MM.1S (cell line): ENCODE data around the gene HINFP.

Source experiments
- DNase-seq: peaks from one replicate; pipeline ENCODE4 v3.0.0-alpha.2; 2015
- H2AFZ ChIP-seq: fragments of 300-600 bp; sonication (generic); 2 replicates; pipeline ENCODE4 v1.6.0; 2016; ENCODE audit warnings: antibody characterized with exemption, low read length
- H3F3A ChIP-seq: fragments of 300-600 bp; sonication (generic); 2 replicates; pipeline ENCODE4 v1.6.1; 2016; ENCODE audit warnings: mild to moderate bottlenecking, antibody characterized with exemption, low read length, moderate library complexity, mixed read lengths; ENCODE audit not compliant: insufficient read depth
- H3K27ac ChIP-seq: fragments of 300-600 bp; sonication (generic); 2 replicates; pipeline ENCODE4 v1.5.1; 2016; ENCODE audit warnings: mild to moderate bottlenecking, low read length
- H3K27me3 ChIP-seq: fragments of 300-600 bp; sonication (generic); replicated peaks from 2 replicates; pipeline ENCODE4 v1.6.0; 2016; ENCODE audit warnings: low read length; ENCODE audit not compliant: insufficient read depth
- H3K36me3 ChIP-seq: fragments of 300-600 bp; sonication (generic); replicated peaks from 2 replicates; pipeline ENCODE4 v1.6.1; 2016; ENCODE audit warnings: mild to moderate bottlenecking, low read length, mixed read lengths; ENCODE audit not compliant: insufficient read depth
- H3K4me1 ChIP-seq: fragments of 300-600 bp; sonication (generic); 2 replicates; pipeline ENCODE4 v1.6.1; 2016; ENCODE audit warnings: low read length, mixed read lengths
- H3K4me2 ChIP-seq: fragments of 300-600 bp; sonication (generic); 2 replicates; pipeline ENCODE4 v1.6.0; 2016; ENCODE audit warnings: low read depth, low read length
- H3K4me3 ChIP-seq: fragments of 300-600 bp; sonication (generic); 2 replicates; pipeline ENCODE4 v1.5.1; 2016; ENCODE audit warnings: low read length, mixed read lengths
- H3K79me2 ChIP-seq: fragments of 300-600 bp; sonication (generic); 2 replicates; pipeline ENCODE4 v1.6.1; 2016; ENCODE audit warnings: mixed run types, low read length, mixed read lengths
- H3K9ac ChIP-seq: fragments of 300-600 bp; sonication (generic); 2 replicates; pipeline ENCODE4 v1.6.1; 2016; ENCODE audit warnings: low read length, mixed read lengths
- H3K9me2 ChIP-seq: fragments of 300-600 bp; sonication (generic); replicated peaks from 2 replicates; pipeline ENCODE4 v1.6.1; 2016; ENCODE audit warnings: mild to moderate bottlenecking, low read length, mixed read lengths; ENCODE audit not compliant: insufficient read depth
- H3K9me3 ChIP-seq: fragments of 300-600 bp; sonication (generic); replicated peaks from 2 replicates; pipeline ENCODE4 v1.6.1; 2016; ENCODE audit warnings: mild to moderate bottlenecking, low read length, mixed read lengths; ENCODE audit not compliant: insufficient read depth
- H4K20me1 ChIP-seq: fragments of 300-600 bp; sonication (generic); 2 replicates; pipeline ENCODE4 v1.6.1; 2016; ENCODE audit warnings: mild to moderate bottlenecking, low read length, moderate library complexity, mixed read lengths; ENCODE audit not compliant: insufficient read depth
- EZH2 ChIP-seq: fragments of 300-600 bp; sonication (generic); optimal IDR thresholded peaks from 2 replicates; pipeline ENCODE3; 2017; ENCODE audit warnings: low read depth, mild to moderate bottlenecking, antibody characterized with exemption, low read length, mixed read lengths
- EZH2phosphoT487 ChIP-seq: fragments of 300-600 bp; sonication (generic); IDR thresholded peaks from 2 replicates; pipeline ENCODE4 v1.6.1; 2018; ENCODE audit warnings: antibody characterized with exemption, low read length
- TF ChIP-seq, protein P1 (sequence below): fragments of 300-600 bp; sonication (generic); IDR thresholded peaks from 2 replicates; pipeline ENCODE4 v1.5.1; 2016; ENCODE audit warnings: antibody characterized with exemption, low read length, mixed read lengths

The HINFP gene

DNA sequence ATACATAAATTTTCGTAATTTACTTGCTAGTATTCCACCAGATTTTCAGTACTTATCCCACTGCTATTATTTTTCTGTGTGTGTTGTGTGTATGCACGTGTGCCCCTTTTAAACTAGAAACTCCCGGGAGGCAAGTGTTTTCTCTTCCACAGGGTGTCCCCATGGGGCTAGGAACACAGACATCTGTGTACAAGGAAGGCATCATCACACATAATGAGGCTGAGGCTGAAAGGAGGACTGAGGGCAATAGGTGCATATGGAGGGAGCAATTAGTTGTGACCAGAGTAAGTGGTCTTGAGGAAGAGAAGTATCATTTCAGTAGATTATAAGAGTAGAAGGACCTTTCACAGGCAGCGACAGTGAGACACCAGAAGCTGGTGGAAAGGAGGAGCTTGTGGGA, 17.6 kb upstream of the HINFP start:
- Histone ChIP-seq H3K27ac (no peak overlapping the region), H3K36me3 (no peaks in the 10 kb centered on the region)

DNA sequence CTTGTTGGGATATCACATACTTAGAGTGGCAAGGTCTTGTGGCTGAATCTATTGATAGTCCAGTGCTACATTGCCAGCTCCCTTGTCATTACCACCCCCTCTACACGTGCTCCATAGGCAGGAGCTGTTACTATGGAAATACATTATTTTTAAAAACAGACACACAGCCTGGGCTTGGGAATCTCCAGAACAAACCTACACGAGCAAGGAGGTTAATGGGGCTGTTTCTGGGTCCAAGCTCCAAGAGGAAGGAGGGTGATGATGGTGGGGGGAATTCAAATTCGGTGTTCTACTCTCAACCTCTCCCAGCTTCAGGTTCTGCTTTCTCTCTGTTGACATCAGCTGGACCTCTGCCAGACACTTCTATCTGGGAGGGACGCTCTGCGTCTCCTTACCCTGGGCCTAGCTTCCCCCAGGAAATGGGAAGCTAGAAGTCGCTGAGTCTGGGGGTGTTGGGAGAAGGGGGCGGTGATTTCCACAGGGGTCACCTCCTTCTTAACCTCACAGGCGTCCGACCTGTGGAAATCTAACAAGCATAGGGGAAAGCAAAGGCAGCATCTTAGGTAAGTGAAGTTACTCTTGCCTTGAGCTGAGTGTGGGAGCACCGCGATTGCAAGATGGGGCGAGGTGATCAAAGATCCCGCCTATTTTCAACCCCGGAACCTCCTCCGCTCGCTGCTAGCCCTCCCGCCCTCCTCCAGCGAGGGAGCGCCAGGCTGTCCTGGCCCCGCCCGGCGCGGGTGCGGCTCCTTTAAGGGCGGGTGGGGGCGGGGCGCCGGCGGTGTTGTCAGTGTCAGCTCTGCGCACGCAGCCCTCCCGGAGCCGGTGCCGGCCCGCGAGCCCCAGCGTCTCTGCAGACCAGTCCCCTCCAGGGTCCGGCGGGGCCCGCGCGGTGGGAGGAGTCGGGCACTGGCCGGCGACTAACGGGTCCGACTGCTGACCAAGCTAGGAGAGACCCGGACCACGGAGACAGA, 14.5 kb upstream of the HINFP start, which contains the start of gene C2CD2L:
Gene C2CD2L (plus strand): TSS at position 781 of the 974 bp plus-strand sequence. CDS start 398 bp downstream, outside the sequence.
- peak; percentile 94 for DNase-seq
- Histone ChIP-seq H3K79me2 (peaks cover 53% of the 10 kb centered on the region), H2AFZ (peak within 1 kb of the TSS; percentile 90), H4K20me1 (no peaks in the 10 kb centered on the region), H3K4me1 (peaks cover 33% of the 10 kb centered on the region), H3K27me3 (no peaks in the 10 kb centered on the region), H3K9ac (peak within 1 kb of the TSS; percentile 89), H3K4me2 (peak within 1 kb of the TSS; percentile 98), H3K36me3 (0 out of 2 replicates have a peak, but pooled peaks cover 5% of the 10 kb centered on the region), H3F3A (peaks cover 32% of the 10 kb centered on the region), H3K27ac (peak within 1 kb of the TSS; percentile 75; the same call in 1 of the 2 replicates), H3K4me3 (peak within 1 kb of the TSS; percentile 84), H3K9me2 (no peaks in the 10 kb centered on the region), H3K9me3 (no peaks in the 10 kb centered on the region)
- TF ChIP-seq EZH2 = no peak
- no peak for TF ChIP-seq EZH2phosphoT487
- TF ChIP-seq, protein P1, sequence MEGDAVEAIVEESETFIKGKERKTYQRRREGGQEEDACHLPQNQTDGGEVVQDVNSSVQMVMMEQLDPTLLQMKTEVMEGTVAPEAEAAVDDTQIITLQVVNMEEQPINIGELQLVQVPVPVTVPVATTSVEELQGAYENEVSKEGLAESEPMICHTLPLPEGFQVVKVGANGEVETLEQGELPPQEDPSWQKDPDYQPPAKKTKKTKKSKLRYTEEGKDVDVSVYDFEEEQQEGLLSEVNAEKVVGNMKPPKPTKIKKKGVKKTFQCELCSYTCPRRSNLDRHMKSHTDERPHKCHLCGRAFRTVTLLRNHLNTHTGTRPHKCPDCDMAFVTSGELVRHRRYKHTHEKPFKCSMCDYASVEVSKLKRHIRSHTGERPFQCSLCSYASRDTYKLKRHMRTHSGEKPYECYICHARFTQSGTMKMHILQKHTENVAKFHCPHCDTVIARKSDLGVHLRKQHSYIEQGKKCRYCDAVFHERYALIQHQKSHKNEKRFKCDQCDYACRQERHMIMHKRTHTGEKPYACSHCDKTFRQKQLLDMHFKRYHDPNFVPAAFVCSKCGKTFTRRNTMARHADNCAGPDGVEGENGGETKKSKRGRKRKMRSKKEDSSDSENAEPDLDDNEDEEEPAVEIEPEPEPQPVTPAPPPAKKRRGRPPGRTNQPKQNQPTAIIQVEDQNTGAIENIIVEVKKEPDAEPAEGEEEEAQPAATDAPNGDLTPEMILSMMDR = no peak

More for the DNA sequence above, 17.6 kb upstream of the HINFP start:
- H3F3A ChIP-seq = peaks cover 32% of the 10 kb centered on the region
- TF ChIP-seq EZH2 (no peak), EZH2phosphoT487 (no peak)
- TF ChIP-seq, protein P1 = no peak
- H3K9me3 ChIP-seq = no peaks in the 10 kb centered on the region
- no peak for DNase-seq
- no peak overlapping the region for H3K4me3 ChIP-seq
- no peaks in the 10 kb centered on the region for H3K27me3 ChIP-seq
- H3K9me2 ChIP-seq = no peaks in the 10 kb centered on the region
- H4K20me1 ChIP-seq = no peaks in the 10 kb centered on the region
- H3K4me1 ChIP-seq = peaks cover 32% of the 10 kb centered on the region
- peaks cover 51% of the 10 kb centered on the region for H3K79me2 ChIP-seq
- no peak overlapping the region for H2AFZ ChIP-seq
- H3K9ac ChIP-seq = no peak overlapping the region
- no peak overlapping the region for H3K4me2 ChIP-seq

DNA sequence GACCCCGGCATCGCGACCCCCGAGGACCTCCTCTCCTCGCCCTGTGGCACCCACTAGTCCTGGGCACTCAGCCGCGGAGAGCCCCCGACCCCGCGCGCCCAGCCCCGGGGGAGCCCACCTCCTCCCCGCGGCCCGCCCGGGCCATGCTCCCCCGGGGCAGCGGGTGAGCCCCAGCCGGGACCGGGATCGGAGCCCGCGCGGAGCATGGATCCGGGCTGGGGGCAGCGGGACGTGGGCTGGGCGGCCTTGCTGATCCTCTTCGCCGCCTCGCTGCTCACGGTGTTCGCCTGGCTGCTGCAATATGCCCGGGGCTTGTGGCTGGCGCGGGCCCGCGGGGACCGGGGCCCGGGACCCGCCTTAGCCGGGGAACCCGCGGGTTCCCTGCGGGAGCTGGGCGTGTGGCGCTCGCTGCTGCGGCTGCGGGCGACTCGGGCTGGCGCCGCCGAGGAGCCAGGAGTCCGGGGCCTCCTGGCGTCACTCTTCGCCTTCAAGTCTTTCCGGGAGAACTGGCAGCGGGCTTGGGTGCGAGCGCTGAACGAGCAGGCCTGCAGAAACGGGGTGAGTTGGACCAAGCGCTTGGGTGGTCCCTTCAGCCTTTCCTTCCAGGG, 13.7 kb upstream of the HINFP start:
- no peak for DNase-seq
- no peaks in the 10 kb centered on the region for H3K9me3 ChIP-seq
- H4K20me1 ChIP-seq = no peaks in the 10 kb centered on the region
- peaks cover 53% of the 10 kb centered on the region for H3K79me2 ChIP-seq
- H3K4me1 ChIP-seq = peaks cover 33% of the 10 kb centered on the region
- 0 out of 2 replicates have a peak, but pooled peaks cover 5% of the 10 kb centered on the region for H3K36me3 ChIP-seq
- peak overlapping the region; percentile 62 for H2AFZ ChIP-seq
- H3K9me2 ChIP-seq = no peaks in the 10 kb centered on the region
- H3K4me2 ChIP-seq = peak overlapping the region; percentile 98
- TF ChIP-seq, protein P1 = no peak
- TF ChIP-seq EZH2phosphoT487 = no peak
- H3K4me3 ChIP-seq = peak overlapping the region; percentile 84
- H3K27ac ChIP-seq = peak overlapping the region; percentile 75; the same call in 1 of the 2 replicates
- H3F3A ChIP-seq = peaks cover 27% of the 10 kb centered on the region
- H3K9ac ChIP-seq = peak overlapping the region; percentile 89
- H3K27me3 ChIP-seq = no peaks in the 10 kb centered on the region
